MV-4-11 (cell line): Measurements from ENCODE around the gene MYBPC3.
A peak's percentile ranks its signal among the peaks of the same experiment; 100 is the strongest.
"Not testable (repeated sequence)": the region's sequence is repeated elsewhere in the genome, so short reads cannot be mapped to it uniquely, and the experiment has no call there.

Experiments
- DNase-seq: peaks from one replicate; lab custom pipeline; 2025; lab: John Stamatoyannopoulos, UW

MYBPC3 gene

DNA sequence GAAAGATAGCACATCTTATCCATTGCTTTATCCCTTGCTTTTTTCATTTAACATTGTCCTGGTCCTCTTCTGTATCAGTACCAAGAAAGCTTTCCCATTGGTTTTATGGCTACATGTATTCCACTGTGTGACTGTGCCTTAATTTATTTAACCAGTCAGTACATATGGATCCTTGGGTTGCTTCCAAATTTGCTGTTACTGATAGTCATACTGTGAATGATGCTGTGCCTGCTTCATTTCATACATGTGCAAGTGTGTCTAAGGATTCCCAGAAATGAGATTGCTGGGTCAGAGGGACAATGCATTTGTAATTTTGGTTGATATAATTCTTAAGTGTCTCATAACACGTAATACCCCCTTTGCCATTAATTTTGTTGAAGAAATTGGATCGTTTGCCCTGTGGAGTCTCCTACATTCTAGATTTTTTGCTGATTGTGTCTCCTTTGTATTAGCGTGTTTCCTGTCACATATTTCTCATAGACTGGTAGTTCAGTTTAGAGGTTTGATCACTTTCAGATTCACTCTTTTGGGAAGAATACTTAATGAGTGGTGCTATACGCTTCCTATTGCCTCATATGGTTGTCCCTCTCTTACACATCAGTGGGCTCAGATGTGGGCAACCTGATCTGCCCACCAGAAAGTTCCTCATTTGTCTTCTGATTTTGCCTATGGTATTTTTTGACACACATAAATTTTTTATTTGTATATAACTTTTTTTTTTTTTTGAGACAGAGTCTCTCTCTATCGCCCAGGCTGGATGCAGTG is 35.3 kb downstream of the MYBPC3 start:
- peak; percentile 45 for DNase-seq

DNA sequence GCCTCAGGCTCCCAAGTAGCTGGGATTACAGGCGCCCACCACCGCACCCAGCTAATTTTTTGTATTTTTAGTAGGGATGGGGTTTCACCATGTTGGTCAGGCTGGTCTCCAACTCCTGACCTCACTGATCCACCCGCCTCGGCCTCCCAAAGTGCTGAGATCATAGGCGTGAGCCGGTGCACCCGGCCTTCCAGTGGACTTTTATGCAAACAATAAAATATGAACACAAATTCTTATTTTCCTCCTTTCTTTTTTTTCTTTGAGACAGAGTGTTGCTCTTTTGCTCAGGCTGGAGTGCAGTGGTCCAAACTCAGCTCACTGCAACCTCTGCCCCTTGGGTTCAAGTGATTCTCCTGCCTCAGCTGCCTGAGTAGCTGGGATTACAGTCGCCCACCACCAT is 36.0 kb downstream of the MYBPC3 start:
- not testable (repeated sequence) for DNase-seq

DNA sequence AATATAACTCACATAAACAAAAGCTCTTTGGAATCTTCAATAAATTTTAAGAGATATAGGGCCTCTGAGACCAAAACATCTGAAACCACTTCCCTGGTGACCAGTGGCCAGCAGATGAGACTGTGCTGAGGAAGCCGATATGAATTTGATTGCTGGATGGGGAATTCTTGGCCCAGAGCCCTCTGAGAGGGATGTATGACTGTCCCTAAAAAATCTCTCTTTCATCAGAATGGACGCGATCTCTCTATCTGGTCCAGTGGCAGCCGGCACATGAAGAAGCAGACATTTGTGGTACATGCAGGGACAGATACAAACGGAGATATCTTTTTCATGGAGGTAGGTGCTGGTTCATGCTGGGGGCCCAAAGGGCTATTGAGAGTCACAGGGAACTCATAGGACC is 37.5 kb downstream of the MYBPC3 start:
- no peak for DNase-seq

DNA sequence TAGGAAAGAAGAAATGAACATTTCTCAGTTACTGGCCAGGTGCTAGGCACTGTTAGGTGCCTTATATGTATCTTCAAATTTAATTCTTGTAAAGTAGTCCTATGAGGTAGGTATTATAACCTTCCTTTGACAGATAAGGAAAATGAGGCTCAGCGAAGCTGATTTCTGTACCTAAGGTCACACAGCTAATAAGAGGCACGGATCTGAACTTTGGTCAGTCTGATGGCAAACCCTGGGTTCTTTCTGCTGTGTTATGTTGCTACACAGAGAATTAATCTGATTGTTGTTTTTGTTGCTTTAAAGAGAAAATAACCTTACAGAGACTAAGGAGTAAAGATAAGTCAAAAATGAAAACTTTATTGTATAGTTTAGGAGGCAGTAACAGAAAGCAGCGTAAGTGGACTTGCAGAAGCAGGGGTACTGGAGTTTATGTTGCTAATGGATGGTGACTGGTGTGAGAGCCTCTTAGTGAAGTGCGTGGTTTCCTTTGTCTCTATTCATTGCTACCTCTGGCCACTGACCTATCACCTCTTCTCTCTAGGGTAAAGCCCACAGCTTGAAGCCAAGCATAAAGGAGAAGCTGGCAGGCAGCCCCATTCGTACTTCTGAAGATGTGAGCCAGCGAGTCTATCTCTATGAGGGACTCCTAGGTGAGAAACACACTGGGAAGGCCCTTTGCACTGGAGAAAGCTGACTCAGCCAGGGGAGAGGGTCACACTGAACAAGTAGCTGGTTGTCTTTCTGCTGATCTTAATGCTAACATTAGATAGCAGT is 44.3 kb downstream of the MYBPC3 start:
- DNase-seq = no peak

DNA sequence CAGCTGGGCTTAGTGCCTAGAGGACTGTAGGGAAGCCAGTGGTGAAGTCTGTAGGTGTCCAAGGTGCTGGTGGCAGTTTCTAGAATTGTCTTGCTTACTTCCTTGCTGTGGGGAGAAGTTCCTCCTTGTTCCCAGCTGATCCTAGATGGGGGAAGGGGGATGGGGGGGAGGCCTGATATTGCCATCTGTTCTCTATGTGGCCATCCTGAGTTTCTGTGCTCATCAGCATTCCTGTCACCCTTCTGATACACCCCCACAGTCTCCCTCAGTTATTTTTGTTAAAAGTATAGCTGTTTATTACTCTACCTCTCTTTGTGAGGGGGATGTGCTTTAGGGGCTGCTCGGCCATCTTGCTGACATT is 46.0 kb downstream of the MYBPC3 start:
- no peak for DNase-seq

DNA sequence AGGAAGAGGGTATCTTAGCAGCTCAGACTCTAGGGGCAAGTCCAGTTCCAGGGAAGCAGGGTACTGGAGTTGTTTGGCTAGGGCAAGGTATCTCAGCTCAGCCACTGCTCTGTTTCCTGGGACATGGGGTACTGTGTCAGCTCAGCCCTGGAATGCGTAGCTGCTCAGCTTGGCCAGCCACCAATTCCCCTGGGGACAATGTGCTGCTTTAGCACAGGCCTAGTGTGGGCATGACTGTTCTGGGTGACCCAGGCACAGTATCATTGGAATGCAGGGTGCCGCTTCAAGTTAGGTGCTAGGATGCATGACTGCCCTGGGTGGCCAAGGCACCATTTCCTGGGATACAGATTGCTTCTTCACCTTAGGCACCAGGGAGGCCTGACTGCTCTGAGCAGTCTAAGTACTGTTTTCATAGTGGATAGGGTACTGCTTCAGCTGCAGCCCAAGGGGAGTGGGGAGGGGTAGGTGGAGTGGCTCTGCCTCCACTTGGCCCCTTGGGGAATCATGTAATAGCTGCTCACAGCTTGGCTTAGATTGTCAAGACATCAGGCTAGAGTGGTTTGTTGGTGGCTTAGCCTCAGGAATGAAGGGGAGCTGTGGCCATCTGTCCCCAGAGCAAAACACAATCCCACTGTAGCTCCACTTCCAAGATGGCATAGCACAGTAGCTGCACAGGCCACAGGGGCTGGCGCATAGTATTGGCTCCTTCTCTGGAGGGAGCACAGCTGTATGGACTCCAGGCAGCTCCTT is 46.6 kb downstream of the MYBPC3 start:
- no peak for DNase-seq

DNA sequence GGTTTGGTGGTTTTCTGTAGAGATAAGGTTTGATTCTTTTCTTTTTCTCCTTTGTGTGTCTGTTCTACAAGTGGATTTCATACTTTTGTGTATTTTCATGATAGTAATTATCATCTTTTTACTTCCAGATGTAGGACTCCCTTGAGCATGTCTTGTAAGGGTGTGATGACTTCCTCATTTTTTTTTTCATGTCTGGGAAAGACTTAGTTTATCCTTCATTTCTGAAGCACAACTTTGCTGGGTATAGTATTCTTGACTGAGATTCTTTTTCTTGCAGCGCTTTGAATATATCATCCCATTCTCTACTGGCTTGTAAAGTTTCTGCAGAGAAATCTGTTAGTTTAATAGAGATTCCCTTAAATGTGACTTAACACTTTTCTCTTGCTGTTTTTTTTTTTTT is 49.6 kb downstream of the MYBPC3 start:
- peak; percentile 23 for DNase-seq

DNA sequence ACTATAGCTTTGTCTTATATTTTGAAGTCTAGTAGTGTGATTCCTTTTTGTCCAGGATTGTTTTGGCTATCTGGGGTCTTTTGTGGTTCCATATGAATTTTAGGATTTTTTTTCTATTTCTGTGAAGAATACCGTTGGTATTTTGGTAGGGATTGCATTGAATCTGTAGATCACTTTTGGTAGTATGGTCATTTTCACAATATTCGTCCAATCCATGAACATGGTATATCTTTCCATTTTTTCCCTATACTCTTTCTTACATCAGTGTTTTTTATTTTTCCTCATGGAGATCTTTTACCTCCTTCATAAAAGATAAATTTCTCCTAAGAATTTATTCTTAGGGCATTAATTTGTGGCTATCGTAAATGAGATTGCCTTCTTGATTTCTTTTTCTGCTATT is 53.4 kb downstream of the MYBPC3 start:
- no peak for DNase-seq

DNA sequence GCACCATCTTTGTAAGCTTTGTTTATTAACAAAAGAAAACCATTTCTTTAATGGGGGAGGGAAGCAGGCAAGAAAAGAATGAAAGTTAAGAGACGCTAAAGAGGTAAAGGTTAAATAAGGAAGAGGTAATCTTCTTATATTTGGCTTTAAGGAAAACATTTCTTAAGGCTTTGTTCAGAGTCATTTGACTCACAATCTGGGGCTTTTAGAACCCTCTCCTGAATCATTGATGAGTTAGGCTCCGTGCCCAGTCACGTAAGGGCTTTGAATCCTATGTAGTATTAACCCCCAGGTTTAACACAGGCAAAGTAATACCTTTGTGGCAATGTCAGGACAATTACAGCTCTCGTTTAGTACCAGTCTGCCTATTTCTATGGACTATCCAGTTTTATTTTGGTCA is 56.5 kb downstream of the MYBPC3 start:
- DNase-seq = no peak

DNA sequence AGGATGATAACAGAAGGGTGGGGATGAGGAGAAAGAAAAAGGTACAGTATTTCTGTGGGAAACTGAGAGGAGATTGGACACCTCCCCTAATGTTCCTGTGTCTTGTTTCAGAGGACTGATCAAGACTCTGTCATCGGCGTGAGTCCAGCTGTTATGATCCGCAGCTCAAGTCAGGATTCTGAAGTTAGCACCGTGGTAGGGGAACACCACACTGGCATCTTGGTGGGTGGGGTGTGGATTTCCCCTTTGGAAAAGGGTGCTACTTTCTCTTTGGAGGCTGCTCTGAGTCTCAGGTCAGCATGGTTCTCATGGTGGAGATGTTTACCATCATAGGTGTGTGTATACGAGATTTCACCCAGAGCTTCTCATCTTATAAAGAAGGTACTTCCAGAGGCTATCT is 57.1 kb downstream of the MYBPC3 start:
- DNase-seq = no peak

DNA sequence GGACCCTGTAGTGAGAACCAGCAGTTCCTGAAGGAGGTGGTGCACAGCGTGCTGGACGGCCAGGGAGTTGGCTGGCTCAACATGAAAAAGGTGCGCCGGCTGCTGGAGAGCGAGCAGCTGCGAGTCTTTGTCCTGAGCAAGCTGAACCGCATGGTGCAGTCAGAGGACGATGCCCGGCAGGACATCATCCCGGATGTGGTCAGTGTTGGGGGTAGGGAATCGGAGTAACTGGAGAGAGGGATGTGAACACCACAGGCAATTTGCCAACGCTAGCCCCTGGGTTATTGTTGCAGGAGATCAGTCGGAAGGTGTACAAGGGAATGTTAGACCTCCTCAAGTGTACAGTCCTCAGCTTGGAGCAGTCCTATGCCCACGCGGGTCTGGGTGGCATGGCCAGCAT is 62.6 kb downstream of the MYBPC3 start:
- DNase-seq = no peak

DNA sequence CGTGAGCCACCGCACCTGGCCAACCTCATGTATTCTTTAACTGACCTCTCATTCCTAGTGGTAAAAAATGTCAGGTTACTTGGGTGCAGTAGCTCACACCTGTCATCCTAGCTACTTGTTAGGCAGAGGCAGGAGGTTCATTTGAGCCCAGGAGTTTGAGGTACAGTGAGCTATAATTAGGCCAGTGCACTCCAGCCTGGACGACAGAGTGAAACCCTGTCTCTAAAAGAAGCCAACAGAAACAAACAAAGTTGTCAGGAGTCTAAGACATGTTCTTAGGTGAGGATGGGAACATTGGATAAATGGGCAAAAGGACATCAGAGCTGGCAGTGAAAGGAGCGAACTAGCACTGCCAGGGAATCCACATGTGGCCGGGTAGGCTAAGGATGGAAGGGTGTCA is 64.4 kb downstream of the MYBPC3 start:
- no peak for DNase-seq

DNA sequence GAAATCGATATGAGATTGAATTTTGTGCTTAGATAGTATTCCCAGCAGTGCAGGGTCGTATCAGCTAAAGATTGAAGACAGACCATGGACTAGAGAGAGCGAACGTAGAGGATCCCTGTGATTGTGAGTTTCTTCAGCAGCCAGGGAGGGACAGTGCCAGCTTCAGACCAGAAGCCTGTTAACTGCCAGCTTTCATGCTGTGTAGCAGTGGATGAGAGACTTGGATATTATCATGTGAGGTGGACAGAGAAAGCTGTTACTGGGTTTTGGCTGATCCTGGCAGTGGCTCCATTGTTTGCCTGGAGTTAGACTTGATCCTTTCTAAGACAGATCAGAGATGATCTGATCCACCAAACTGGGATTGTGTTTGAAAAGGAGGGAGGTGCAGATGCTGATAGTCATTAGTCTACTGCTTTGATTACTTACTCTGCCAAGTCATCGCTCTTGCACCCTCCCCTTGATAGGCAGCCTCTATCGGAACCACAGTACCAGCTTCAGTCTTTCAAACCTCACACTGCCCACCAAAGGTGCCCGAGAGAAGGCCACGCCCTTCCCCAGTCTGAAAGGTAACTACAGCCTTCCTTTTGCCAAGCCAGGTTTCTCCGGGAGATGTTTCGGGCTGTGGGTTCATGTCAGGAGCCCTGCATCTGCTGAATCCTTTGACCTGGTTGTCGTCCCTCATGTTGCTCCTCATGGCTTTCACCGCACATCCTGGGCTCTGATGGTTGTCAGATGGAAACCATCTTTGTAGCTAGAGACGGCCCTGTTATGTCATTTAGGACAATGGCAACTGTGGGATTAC is 66.3 kb downstream of the MYBPC3 start:
- no peak for DNase-seq

DNA sequence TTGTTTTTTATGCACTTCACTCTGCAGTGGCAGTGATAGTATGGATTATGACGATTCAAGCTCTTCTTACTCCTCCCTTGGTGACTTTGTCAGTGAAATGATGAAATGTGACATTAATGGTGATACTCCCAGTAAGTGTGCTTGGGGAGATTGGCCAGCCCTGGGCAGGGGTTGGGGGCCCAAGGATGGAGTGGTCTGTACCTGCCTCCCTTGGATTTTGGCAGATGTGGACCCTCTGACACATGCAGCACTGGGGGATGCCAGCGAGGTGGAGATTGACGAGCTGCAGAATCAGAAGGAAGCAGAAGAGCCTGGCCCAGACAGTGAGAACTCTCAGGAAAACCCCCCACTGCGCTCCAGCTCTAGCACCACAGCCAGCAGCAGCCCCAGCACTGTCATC is 68.4 kb downstream of the MYBPC3 start:
- no peak for DNase-seq

DNA sequence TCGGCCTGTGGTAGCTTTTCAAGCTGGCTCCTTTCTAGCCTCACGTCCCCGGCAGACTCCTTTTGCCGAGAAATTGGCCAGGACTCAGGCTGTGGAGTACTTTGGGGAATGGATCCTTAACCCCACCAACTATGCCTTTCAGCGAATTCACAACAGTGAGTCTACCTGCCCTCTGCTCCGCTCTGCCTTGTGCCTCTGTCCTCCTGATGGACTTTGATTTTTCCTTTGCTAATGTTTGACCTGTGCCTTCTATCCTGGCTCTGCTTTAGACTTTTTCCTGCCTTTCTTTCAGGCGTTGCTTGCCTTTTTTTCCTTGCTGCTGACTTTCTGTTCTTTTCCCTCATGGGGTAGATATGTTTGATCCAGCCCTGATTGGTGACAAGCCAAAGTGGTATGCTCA is 70.0 kb downstream of the MYBPC3 start:
- DNase-seq = no peak
